H9 (cell line): ENCODE measurements around the gene KRT71. TPM values are rescaled to one million over a fixed set of nuclear protein-coding genes. Genes with fewer than 3 reads are reported as not detected.

Experiments used
- DNase-seq: peaks from one replicate; pipeline ENCODE4 v3.0.0-alpha.2; 2017
- H2AFZ ChIP-seq: one replicate; pipeline ENCODE4 v1.6.1; 2013; ENCODE audit warnings: mild to moderate bottlenecking, low read length, control low read depth, moderate library complexity
- H2AK5ac ChIP-seq: 2 replicates; pipeline ENCODE4 v1.6.1; 2013; ENCODE audit warnings: low read length, control low read depth, mixed read lengths; ENCODE audit not compliant: insufficient read length
- H2BK120ac ChIP-seq: one replicate; pipeline ENCODE4 v1.6.1; 2013; ENCODE audit warnings: low read depth, mild to moderate bottlenecking, low read length, control low read depth, inconsistent platforms; ENCODE audit not compliant: poor library complexity, severe bottlenecking
- H2BK12ac ChIP-seq: 2 replicates; pipeline ENCODE4 v1.6.1; 2013; ENCODE audit warnings: low read length, control low read depth, mixed read lengths, low read depth; ENCODE audit not compliant: insufficient read length
- H2BK15ac ChIP-seq: 2 replicates; pipeline ENCODE4 v1.6.1; 2013; ENCODE audit warnings: low read depth, low read length, control low read depth
- H2BK20ac ChIP-seq: one replicate; pipeline ENCODE4 v1.6.1; 2013; ENCODE audit warnings: low read depth, mild to moderate bottlenecking, low read length, control low read depth, inconsistent platforms; ENCODE audit not compliant: poor library complexity, severe bottlenecking
- H2BK5ac ChIP-seq: 2 replicates; pipeline ENCODE4 v1.6.1; 2013; ENCODE audit warnings: low read length, control low read depth, mixed read lengths; ENCODE audit not compliant: insufficient read length
- H3K14ac ChIP-seq: 2 replicates; pipeline ENCODE4 v1.6.1; 2013; ENCODE audit warnings: low read length, control low read depth; ENCODE audit not compliant: insufficient read depth
- H3K18ac ChIP-seq: 2 replicates; pipeline ENCODE4 v1.6.1; 2013; ENCODE audit warnings: low read depth, mild to moderate bottlenecking, mixed read lengths, low read length, control low read depth; ENCODE audit not compliant: insufficient read length
- H3K23ac ChIP-seq: 2 replicates; pipeline ENCODE4 v1.6.1; 2013; ENCODE audit warnings: low read length, control low read depth, mixed read lengths, low read depth; ENCODE audit not compliant: insufficient read length
- H3K23me2 ChIP-seq: 2 replicates; pipeline ENCODE4 v1.6.1; 2013; ENCODE audit warnings: low read depth, mild to moderate bottlenecking, mixed read lengths, low read length, control low read depth; ENCODE audit not compliant: insufficient read length, poor library complexity, severe bottlenecking
- H3K27ac ChIP-seq: 2 replicates; pipeline ENCODE4 v1.5.1; 2013; ENCODE audit warnings: low read length, control low read depth, mixed read lengths, low read depth; ENCODE audit not compliant: insufficient read length
- H3K27me3 ChIP-seq: 2 replicates; pipeline ENCODE4 v1.6.1; 2013; ENCODE audit warnings: low read length, control low read depth, inconsistent platforms; ENCODE audit not compliant: insufficient read depth
- H3K4ac ChIP-seq: 2 replicates; pipeline ENCODE4 v1.6.1; 2013; ENCODE audit warnings: low read depth, mild to moderate bottlenecking, control low read depth, inconsistent platforms, low read length, moderate library complexity
- H3K4me1 ChIP-seq: 2 replicates; pipeline ENCODE4 v1.6.1; 2013; ENCODE audit warnings: low read length, control low read depth, inconsistent platforms; ENCODE audit not compliant: insufficient read depth
- H3K4me2 ChIP-seq: 2 replicates; pipeline ENCODE4 v1.6.1; 2013; ENCODE audit warnings: low read length, control low read depth, mixed read lengths; ENCODE audit not compliant: insufficient read length, insufficient read depth
- H3K56ac ChIP-seq: 2 replicates; pipeline ENCODE4 v1.6.1; 2013; ENCODE audit warnings: low read depth, mild to moderate bottlenecking, mixed read lengths, low read length, control low read depth; ENCODE audit not compliant: insufficient read length
- H3K79me1 ChIP-seq: 2 replicates; pipeline ENCODE4 v1.6.1; 2013; ENCODE audit warnings: low read depth, mild to moderate bottlenecking, moderate library complexity, low read length, control low read depth, inconsistent platforms; ENCODE audit not compliant: insufficient read depth, poor library complexity, severe bottlenecking
- H3K79me2 ChIP-seq: 2 replicates; pipeline ENCODE4 v1.6.1; 2013; ENCODE audit warnings: low read length, control low read depth, inconsistent platforms; ENCODE audit not compliant: insufficient read depth
- H3K9ac ChIP-seq: 2 replicates; pipeline ENCODE4 v1.6.1; 2013; ENCODE audit warnings: low read length, control low read depth, mixed read lengths; ENCODE audit not compliant: insufficient read length; ENCODE audit errors: extremely low read depth
- H3K9me3 ChIP-seq: one replicate; pipeline ENCODE4 v1.6.1; 2013; ENCODE audit warnings: low read depth, low read length, inconsistent platforms; ENCODE audit not compliant: control insufficient read depth
- H3T11ph ChIP-seq: one replicate; pipeline ENCODE4 v1.6.1; 2013; ENCODE audit warnings: mild to moderate bottlenecking, low read length, control low read depth, inconsistent platforms
- H4K20me1 ChIP-seq: one replicate; pipeline ENCODE4 v1.6.1; 2013; ENCODE audit not compliant: control insufficient read depth, insufficient read length, insufficient read depth
- H4K5ac ChIP-seq: 2 replicates; pipeline ENCODE4 v1.6.1; 2013; ENCODE audit warnings: low read depth, mild to moderate bottlenecking, mixed read lengths, low read length, control low read depth; ENCODE audit not compliant: insufficient read length
- H4K8ac ChIP-seq: replicated peaks from 2 replicates; pipeline ENCODE4 v1.6.1; 2013; ENCODE audit warnings: low read length, control low read depth, mixed read lengths, low read depth; ENCODE audit not compliant: insufficient read length
- H4K91ac ChIP-seq: 2 replicates; pipeline ENCODE4 v1.6.1; 2013; ENCODE audit warnings: low read depth, mild to moderate bottlenecking, moderate library complexity, mixed read lengths, low read length, control low read depth; ENCODE audit not compliant: insufficient read length
- H3K27ac Mint-ChIP-seq, 3 experiments: 2 replicates in 2 of 3; 3 replicates in 1 of 3; pipeline ENCODE4 v1.8.0; 2020 to 2021; ENCODE audit warnings: mixed read lengths in 3 of 3, mild to moderate bottlenecking in 1 of 3, moderate library complexity in 1 of 3
- H3K27me3 Mint-ChIP-seq: 2 replicates; pipeline ENCODE4 v1.8.0; 2021; ENCODE audit warnings: low read depth, mild to moderate bottlenecking, moderate library complexity, mixed read lengths
- H3K36me3 Mint-ChIP-seq, 3 experiments: 2 replicates in 2 of 3; 3 replicates in 1 of 3; pipeline ENCODE4 v1.8.0; 2020 to 2021; ENCODE audit warnings: low read depth in 3 of 3, mixed read lengths in 3 of 3; ENCODE audit not compliant: insufficient read depth in 1 of 3
- H3K4me1 Mint-ChIP-seq, 2 experiments: 2 replicates each; pipeline ENCODE4 v1.8.0; 2020; ENCODE audit warnings: mixed read lengths in 2 of 2
- H3K4me3 Mint-ChIP-seq, 2 experiments: 2 replicates in 1 of 2; 3 replicates in 1 of 2; pipeline ENCODE4 v1.8.0; 2020 to 2021; ENCODE audit warnings: mild to moderate bottlenecking in 2 of 2, mixed read lengths in 2 of 2, moderate library complexity in 1 of 2
- H3K9me3 Mint-ChIP-seq, 2 experiments: 2 replicates in 1 of 2; 3 replicates in 1 of 2; pipeline ENCODE4 v1.8.0; 2020; ENCODE audit warnings: mild to moderate bottlenecking in 2 of 2, mixed read lengths in 2 of 2, moderate library complexity in 1 of 2
- CTCF ChIP-seq: fragments of 200-600 bp; sonication (generic); conservative IDR thresholded peaks from 3 replicates; pipeline ENCODE4 v1.8.0; 2021; ENCODE audit warnings: antibody characterized with exemption, mild to moderate bottlenecking
- WGBS: extraction: QIAGEN DNeasy Blood & Tissue Kit; methylation state at CpG from one replicate; pipeline ENCODE4 v1.1.7; 2013; ENCODE audit warnings: missing lambda C conversion rate, low lambda C conversion rate, mixed read lengths; ENCODE audit not compliant: insufficient read length; ENCODE audit errors: extremely low coverage; 5-methylcytosine and 5-hydroxymethylcytosine counted together
- total RNA-seq: library from RNA; stranded (reverse); gene quantifications from 2 replicates; pipeline ENCODE4 v1.2.1, GENCODE V29; 2021

The KRT71 gene
- total RNA-seq, 1 experiment from 2014 or later = not detected

GRCh38 chr12:52494100-52494499 lies 58.8 kb downstream of the KRT71 start:
- TF ChIP-seq CTCF = no peak
- no peak overlapping the region for H2BK120ac ChIP-seq
- Mint-ChIP-seq H3K4me1 (peaks cover 28 to 34% of the 10 kb centered on the region in 2 experiments), H3K4me3 (no peak overlapping the region), H3K9me3 (peaks cover 3 to 8% of the 10 kb centered on the region in 2 experiments; a peak in 4 of 5 replicates), H3K36me3 (no peaks in the 10 kb centered on the region; a peak in 2 of 7 replicates), H3K27ac (no peak overlapping the region), H3K27me3 (peaks cover 29% of the 10 kb centered on the region)
- H3K27me3 ChIP-seq = no peaks in the 10 kb centered on the region
- no peak overlapping the region for H4K5ac ChIP-seq
- no peak overlapping the region for H2BK15ac ChIP-seq
- no peak for DNase-seq
- no peak overlapping the region for H3K23ac ChIP-seq
- peaks cover 6% of the 10 kb centered on the region; the same call in 1 of the 2 replicates for H3K4me1 ChIP-seq
- H3K18ac ChIP-seq = no peak overlapping the region
- H3K9ac ChIP-seq = no peak overlapping the region
- H2AK5ac ChIP-seq = no peak overlapping the region
- no peak overlapping the region for H4K8ac ChIP-seq
- H3K56ac ChIP-seq = no peak overlapping the region
- H2BK20ac ChIP-seq = no peak overlapping the region
- no peak overlapping the region for H3K27ac ChIP-seq
- no CpG with 5 or more reads among the region's 1 CpG for WGBS
- H2BK12ac ChIP-seq = no peak overlapping the region
- H3K23me2 ChIP-seq = no peaks in the 10 kb centered on the region
- H3T11ph ChIP-seq = no peak overlapping the region
- H2BK5ac ChIP-seq = no peak overlapping the region
- no peaks in the 10 kb centered on the region for H3K9me3 ChIP-seq
- no peak overlapping the region for H2AFZ ChIP-seq
- H3K14ac ChIP-seq = no peak overlapping the region
- H3K79me1 ChIP-seq = no peaks in the 10 kb centered on the region
- H3K4me2 ChIP-seq = no peak overlapping the region
- H3K4ac ChIP-seq = no peak overlapping the region
- no peaks in the 10 kb centered on the region for H3K79me2 ChIP-seq
- H4K91ac ChIP-seq = no peak overlapping the region
- H4K20me1 ChIP-seq = no peaks in the 10 kb centered on the region

Other genes with a start within 250 kb of the KRT71 start
- gene KRT83, start 231.7 kb downstream of the KRT71 start, total RNA-seq = not detected in 2 replicates
- not detected in 2 replicates for gene KRT85, start 185.7 kb downstream of the KRT71 start, total RNA-seq
- gene KRT84, start 167.5 kb downstream of the KRT71 start, total RNA-seq = not detected in 2 replicates
- gene KRT82, start 146.8 kb downstream of the KRT71 start, total RNA-seq = not detected in 2 replicates
- not detected in 2 replicates for gene KRT75, start 118.8 kb downstream of the KRT71 start, total RNA-seq
- not detected in 2 replicates for gene KRT6B, start 101.0 kb downstream of the KRT71 start, total RNA-seq
- gene KRT6C, start 79.3 kb downstream of the KRT71 start, total RNA-seq = not detected in 2 replicates
- not detected in 2 replicates for gene KRT6A, start 59.9 kb downstream of the KRT71 start, total RNA-seq
- not detected in 2 replicates for gene KRT5, start 32.8 kb downstream of the KRT71 start, total RNA-seq
- gene KRT74, start 20.7 kb upstream of the KRT71 start, total RNA-seq = not detected in 2 replicates
- not detected in 2 replicates for gene KRT72, start 48.3 kb upstream of the KRT71 start, total RNA-seq
- not detected in 2 replicates for gene KRT73, start 65.4 kb upstream of the KRT71 start, total RNA-seq
- not detected in 2 replicates for gene KRT2, start 99.1 kb upstream of the KRT71 start, total RNA-seq
- gene KRT1, start 127.3 kb upstream of the KRT71 start, total RNA-seq = not detected in 2 replicates
- not detected in 2 replicates for gene KRT77, start 150.4 kb upstream of the KRT71 start, total RNA-seq
- not detected in 2 replicates for gene KRT76, start 224.2 kb upstream of the KRT71 start, total RNA-seq
- gene KRT3, start 243.0 kb upstream of the KRT71 start, total RNA-seq = not detected in 2 replicates